ENCODE data around the gene AFF2. TPM values are rescaled to one million over a fixed set of nuclear protein-coding genes. Genes with fewer than 3 reads are reported as not detected.

Gene AFF2
- total and polyA plus RNA-seq, 11 donors = under 0.01 to 0.83 (median 0.07) TPM

DNA sequence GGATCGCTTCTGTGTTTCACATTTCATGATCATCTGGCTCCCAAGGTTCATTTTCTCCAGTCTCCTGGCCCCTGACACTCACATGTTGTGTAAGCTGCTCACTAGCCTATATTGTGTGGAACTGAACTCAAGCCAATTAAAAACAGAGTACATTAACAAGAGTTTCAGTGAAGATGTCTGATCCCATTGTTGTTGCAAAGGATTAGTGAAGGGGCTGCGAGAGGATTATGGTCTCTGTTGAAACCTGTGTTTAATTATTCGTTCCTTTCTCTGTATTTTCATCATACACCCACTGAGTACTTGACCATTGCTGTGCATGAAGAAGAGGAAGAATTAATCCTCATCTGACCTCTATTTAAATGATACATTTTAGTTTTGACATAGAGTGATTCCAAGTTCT lies 54.7 kb downstream of the AFF2 start:
- Histone ChIP-seq H3K36me3 (no peaks in the 10 kb centered on the region), H3K27ac (no peak overlapping the region), H3K4me3 (no peak overlapping the region), H3K4me1 (no peaks in the 10 kb centered on the region), H3K9me3 (peaks cover 0 to 3% (median 0%) of the 10 kb centered on the region in 12 donors), H3K27me3 (no peaks in the 10 kb centered on the region)
- ATAC-seq (no peak), DNase-seq (no peak)
- TF ChIP-seq POLR2A (IDR thresholded peaks at IDR 0.05) = no peak
- TF ChIP-seq, protein P1, sequence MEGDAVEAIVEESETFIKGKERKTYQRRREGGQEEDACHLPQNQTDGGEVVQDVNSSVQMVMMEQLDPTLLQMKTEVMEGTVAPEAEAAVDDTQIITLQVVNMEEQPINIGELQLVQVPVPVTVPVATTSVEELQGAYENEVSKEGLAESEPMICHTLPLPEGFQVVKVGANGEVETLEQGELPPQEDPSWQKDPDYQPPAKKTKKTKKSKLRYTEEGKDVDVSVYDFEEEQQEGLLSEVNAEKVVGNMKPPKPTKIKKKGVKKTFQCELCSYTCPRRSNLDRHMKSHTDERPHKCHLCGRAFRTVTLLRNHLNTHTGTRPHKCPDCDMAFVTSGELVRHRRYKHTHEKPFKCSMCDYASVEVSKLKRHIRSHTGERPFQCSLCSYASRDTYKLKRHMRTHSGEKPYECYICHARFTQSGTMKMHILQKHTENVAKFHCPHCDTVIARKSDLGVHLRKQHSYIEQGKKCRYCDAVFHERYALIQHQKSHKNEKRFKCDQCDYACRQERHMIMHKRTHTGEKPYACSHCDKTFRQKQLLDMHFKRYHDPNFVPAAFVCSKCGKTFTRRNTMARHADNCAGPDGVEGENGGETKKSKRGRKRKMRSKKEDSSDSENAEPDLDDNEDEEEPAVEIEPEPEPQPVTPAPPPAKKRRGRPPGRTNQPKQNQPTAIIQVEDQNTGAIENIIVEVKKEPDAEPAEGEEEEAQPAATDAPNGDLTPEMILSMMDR (IDR thresholded peaks at IDR 0.05) = no peak
- intact Hi-C loops (cut with DNase I) = no loop called here
- WGBS, 4 donors = 63 to 91% (median 83%) methylated on average over 3 of the region's 3 CpGs

DNA sequence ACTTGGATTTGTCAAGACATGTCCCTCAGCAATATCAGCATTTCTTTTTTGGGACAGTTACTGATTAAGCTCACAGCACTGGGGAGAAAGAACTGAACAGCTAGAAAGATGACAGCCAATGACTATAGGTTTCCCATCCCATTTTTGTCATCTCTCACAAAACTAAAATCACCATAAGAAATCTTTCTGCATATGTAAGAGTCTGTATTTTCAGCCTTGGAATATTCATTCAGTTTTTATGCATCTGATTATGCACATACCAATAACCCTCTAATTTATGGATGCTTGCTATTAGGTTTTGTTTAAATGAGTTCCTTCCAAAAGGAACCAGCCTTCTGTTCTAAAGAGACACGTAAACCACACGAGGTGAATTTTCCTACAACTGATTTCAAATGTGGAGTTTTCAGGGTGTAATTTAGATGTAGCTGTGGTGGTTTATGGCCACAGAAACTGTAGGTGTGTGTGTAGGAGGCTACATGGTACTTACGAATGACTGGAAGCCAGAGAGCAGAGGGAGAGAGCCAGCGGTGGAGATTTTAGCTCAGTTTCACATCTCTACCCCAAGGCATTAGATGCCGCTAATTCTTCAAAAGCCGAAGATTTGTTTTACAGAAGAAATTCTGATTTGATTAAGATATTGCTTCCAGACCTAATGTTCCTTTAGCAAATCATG lies 55.3 kb downstream of the AFF2 start:
- Histone ChIP-seq H3K4me1 (no peaks in the 10 kb centered on the region), H3K9me3 (peaks cover 0 to 5% (median 0%) of the 10 kb centered on the region in 12 donors), H3K27me3 (no peaks in the 10 kb centered on the region), H3K36me3 (no peaks in the 10 kb centered on the region), H3K4me3 (no peak overlapping the region), H3K27ac (no peak overlapping the region)
- WGBS, 4 donors = 71 to 85% (median 79%) methylated on average over 6 of the region's 6 CpGs
- intact Hi-C loops (cut with DNase I) = no loop called here
- DNase-seq (no peak), ATAC-seq (no peak)
- TF ChIP-seq, protein P1 (IDR thresholded peaks at IDR 0.05) = no peak
- no peak for TF ChIP-seq POLR2A (IDR thresholded peaks at IDR 0.05)

DNA sequence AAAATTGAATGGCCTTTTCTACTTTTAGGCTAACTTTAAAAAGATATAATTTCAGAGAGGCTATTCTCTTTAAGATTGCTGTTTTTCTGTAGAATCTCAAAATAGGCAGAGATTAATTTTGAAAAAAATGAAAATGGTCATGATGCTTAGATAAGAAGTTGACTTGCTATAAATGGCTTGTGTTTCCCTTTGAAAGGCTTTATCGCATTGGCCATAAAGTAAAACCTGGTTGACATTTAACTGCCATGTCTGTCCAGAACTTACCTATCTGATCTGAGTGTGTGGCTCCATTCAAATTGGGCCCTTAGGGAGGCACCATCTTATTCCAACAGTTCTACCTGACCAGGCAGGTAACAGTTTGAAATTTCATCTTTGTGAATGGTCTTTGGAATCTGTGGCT lies 56.1 kb downstream of the AFF2 start:
- TF ChIP-seq, protein P1 (IDR thresholded peaks at IDR 0.05) = no peak
- TF ChIP-seq POLR2A (IDR thresholded peaks at IDR 0.05) = no peak
- H3K36me3 ChIP-seq = no peaks in the 10 kb centered on the region
- ATAC-seq = no peak
- no peaks in the 10 kb centered on the region for H3K27me3 ChIP-seq
- peaks cover 0 to 5% (median 0%) of the 10 kb centered on the region in 12 donors for H3K9me3 ChIP-seq
- intact Hi-C loops (cut with DNase I) = no loop called here
- H3K27ac ChIP-seq = no peak overlapping the region
- WGBS, 4 donors = 90 to 97% (median 94%) methylated on average over 1 of the region's 1 CpG
- no peaks in the 10 kb centered on the region for H3K4me1 ChIP-seq
- no peak overlapping the region for H3K4me3 ChIP-seq
- DNase-seq = no peak

DNA sequence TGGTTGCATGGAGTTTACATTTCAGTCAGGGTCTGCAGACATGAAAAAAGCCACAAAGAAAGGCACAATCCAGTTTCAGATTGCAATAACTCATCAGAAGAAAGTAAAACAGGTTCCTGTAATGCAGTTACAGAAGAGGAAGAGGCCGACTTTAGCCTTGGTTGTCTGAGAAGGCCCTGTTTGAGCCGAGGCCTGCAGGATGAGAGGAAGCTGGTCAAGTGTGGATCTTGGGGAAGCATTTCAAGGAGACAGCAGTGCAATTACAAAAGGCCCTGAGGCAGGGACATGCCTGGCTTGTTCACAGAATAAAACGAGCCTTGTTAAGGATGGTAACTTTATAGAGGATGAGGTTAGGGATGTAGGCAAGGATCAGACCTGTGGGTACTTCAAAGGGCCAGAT lies 62.4 kb downstream of the AFF2 start:
- Histone ChIP-seq H3K36me3 (no peaks in the 10 kb centered on the region), H3K27me3 (no peaks in the 10 kb centered on the region), H3K4me1 (no peaks in the 10 kb centered on the region), H3K4me3 (no peak overlapping the region), H3K27ac (no peak overlapping the region), H3K9me3 (peaks cover 0 to 5% (median 0%) of the 10 kb centered on the region in 12 donors)
- ATAC-seq = no peak
- WGBS, 4 donors = 43 to 71% (median 57%) methylated on average over 3 of the region's 3 CpGs
- intact Hi-C loops (cut with DNase I) = no loop called here
- DNase-seq = no peak
- TF ChIP-seq, protein P1 (IDR thresholded peaks at IDR 0.05) = no peak
- no peak for TF ChIP-seq POLR2A (IDR thresholded peaks at IDR 0.05)
